OCI-LY3 (cell line): ENCODE results near the gene PDCL3.

ENCODE experiments used
- EZH2phosphoT487 ChIP-seq: fragments of 200-600 bp; shearing (Covaris generic); IDR thresholded peaks from 2 replicates; pipeline ENCODE4 v1.6.1; 2018; ENCODE audit warnings: antibody characterized with exemption, mixed run types, low read depth
- TF ChIP-seq, protein P1 (sequence below): fragments of 200-600, 300-600 bp; sonication (generic); IDR thresholded peaks from 2 replicates; pipeline ENCODE4 v1.5.1; 2014; ENCODE audit warnings: antibody characterized with exemption, low read length, low read depth

DNA sequence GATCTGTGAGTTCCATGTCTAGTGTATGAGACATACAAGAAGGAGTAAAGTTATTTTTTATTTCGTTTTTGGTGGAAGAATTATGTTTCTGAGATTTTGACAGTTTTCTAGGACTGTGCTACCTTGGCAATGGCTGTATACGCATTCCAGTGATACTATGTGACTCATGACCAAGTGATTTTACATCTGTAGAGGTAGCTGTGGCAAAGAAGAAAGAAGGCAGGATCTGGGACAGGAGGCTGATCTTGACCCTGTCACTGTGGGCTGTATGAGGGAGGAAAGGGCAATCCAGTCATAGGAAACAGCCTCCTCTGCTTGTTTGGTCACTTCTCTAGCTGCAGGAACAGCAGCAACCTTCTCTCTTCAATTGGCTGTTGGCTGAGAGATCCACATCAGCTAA is 44.0 kb upstream of the PDCL3 start:
- TF ChIP-seq, protein P1, sequence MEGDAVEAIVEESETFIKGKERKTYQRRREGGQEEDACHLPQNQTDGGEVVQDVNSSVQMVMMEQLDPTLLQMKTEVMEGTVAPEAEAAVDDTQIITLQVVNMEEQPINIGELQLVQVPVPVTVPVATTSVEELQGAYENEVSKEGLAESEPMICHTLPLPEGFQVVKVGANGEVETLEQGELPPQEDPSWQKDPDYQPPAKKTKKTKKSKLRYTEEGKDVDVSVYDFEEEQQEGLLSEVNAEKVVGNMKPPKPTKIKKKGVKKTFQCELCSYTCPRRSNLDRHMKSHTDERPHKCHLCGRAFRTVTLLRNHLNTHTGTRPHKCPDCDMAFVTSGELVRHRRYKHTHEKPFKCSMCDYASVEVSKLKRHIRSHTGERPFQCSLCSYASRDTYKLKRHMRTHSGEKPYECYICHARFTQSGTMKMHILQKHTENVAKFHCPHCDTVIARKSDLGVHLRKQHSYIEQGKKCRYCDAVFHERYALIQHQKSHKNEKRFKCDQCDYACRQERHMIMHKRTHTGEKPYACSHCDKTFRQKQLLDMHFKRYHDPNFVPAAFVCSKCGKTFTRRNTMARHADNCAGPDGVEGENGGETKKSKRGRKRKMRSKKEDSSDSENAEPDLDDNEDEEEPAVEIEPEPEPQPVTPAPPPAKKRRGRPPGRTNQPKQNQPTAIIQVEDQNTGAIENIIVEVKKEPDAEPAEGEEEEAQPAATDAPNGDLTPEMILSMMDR: no peak
- TF ChIP-seq EZH2phosphoT487: no peak
